GM20431 (cell line): ENCODE measurements around the gene EEF1A2.

Experiments used
- in situ Hi-C: fragments of 300-500 bp; cut with MseI, MboI; formaldehyde crosslinking; loops from one replicate; pipeline ENCODE4 v1.15.0; 2020; ENCODE audit warnings: low sequenced_read_pairs; ENCODE audit not compliant: unreplicated experiment

EEF1A2 gene

DNA sequence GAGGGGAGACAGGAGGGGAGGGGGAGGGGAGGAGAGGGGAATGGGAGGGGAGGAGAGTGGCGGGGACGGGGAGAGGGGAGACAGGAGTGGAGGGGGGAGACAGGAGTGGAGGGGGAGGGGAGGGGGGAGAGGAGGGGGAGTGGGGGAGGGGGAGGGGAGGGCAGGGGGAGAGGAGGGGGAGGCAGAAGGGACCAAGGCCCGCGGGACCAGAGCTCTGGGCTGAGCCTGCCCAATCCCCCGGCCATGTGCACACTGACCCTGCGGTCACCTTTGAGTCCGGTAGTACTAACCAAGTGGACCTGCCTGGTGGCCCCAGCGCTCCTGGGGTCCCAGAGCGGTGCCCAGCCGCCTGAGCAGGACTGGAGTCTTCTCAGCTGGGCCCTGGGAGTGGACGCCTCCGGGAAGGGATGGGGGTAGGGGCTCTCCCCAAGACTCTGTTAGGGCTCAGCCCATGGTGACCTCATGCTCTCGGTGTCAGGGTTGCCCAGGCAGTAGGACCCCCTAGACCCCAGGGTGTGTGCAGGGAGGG lies 26.0 kb downstream of the EEF1A2 start:
- in situ Hi-C loops = no loop called here

- in situ Hi-C loops = no loop called here
Measured at GRCh38 chr20:63471981-63472831, 26.7 kb downstream of the EEF1A2 start, which contains the start of gene KCNQ2. Gene KCNQ2, minus strand, starts transcription at chr20:63472655. Its CDS starts 192 bp downstream, at chr20:63472463.

- in situ Hi-C loops = no loop called here
Measured at GRCh38 chr20:63471717-63471980, 27.2 kb downstream of the EEF1A2 start.

GRCh38 chr20:63471002-63471716 lies 27.7 kb downstream of the EEF1A2 start:
- in situ Hi-C loops = no loop called here

DNA sequence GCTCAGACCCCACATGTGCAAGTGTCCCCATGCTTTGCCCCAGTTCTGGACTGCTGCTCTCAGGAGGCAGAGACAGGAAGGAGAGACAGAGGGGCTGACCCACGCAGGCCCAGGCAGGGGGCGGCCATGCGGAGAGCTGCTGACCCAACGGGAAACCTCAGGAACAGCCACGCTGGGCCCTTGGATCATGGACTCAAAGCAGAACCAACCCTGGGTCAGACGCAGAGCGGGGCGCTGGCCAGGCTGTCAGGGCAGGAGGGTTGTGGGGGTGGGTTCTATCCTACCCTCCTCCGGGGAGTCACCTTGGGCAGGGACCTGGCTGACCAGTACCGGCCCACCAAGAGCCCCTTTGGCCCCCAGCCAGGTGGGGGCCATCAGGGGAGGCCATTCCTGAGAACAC lies 28.5 kb downstream of the EEF1A2 start:
- in situ Hi-C loops = no loop called here

DNA sequence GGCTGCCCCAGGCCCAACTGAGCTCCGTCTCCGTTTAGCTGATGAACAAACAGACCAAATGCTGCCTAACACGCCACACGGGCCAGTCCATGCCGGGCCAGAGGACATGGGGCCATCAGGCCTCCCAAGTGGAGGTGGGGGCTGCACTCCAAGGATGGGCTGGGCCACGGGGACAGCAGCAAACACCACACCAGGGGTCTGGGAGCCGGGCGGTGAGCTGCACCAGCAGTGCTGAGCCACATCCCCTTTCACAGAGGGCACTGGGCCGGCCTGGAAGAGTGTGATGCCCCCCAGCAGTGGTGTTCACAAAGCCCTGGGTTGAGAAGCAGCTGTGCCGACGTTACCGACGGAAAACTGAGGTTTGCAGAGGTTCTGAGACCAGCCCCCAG lies 29.2 kb downstream of the EEF1A2 start:
- in situ Hi-C loops = no loop called here

GRCh38 chr20:63469019-63469712 lies 29.7 kb downstream of the EEF1A2 start:
- in situ Hi-C loops = no loop called here

DNA sequence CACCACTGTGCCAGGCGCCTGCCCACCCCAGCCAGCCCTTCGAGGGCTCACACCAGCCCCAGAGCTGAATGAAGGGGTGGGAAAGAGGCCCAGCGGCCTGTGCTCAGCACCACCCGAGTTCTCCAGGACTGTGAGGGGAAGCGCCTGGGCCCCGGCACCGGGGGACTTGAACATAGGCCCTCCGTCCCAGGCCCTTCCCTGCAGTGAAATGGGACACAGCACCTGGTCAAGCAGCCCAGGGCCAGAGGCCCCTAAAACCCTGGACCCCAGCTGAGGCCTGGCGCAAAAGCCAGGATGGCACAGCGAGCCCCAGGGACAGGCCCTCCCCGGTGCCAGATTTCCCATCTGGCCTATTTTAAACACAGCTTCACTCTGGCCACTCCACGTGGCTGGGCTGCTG lies 30.5 kb downstream of the EEF1A2 start:
- in situ Hi-C loops = no loop called here

DNA sequence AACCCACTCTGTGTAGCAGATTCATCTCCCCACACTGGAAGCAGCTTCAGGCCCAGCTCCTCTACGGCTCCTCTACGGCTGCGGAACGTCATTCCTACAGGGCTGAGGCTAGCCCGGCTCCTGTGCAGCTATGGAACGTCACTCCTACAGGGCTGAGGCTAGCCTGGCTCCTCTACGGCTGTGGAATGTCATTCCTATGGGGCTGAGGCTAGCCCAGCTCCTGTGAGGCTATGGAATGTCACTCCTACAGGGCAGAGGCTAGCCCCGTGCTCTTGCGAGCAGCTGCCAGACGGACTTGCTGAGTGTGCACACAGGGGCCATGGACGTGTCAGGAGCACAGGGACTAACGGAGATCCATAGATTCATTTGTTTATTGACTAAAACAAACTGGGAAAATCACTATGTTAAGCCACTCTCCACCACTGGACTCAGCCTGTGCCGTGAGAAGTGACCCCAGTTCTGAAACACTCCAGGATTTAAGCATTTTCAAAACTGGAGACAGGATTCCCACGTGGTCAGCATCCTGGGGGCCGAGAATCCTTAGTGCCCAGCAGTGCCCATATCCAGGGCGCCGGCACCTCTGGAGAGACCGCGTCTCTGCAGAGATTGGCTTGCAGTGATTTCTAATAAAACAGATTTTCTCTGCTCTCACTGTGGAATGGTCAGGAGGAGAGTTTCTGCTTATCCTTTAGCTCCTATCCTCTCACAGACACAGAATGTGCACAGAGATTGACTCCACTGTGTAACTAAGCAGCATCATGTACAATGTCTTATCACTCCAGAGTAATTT lies 31.4 kb downstream of the EEF1A2 start:
- in situ Hi-C loops = no loop called here

GRCh38 chr20:63466861-63467260 lies 32.0 kb downstream of the EEF1A2 start:
- in situ Hi-C loops = no loop called here

DNA sequence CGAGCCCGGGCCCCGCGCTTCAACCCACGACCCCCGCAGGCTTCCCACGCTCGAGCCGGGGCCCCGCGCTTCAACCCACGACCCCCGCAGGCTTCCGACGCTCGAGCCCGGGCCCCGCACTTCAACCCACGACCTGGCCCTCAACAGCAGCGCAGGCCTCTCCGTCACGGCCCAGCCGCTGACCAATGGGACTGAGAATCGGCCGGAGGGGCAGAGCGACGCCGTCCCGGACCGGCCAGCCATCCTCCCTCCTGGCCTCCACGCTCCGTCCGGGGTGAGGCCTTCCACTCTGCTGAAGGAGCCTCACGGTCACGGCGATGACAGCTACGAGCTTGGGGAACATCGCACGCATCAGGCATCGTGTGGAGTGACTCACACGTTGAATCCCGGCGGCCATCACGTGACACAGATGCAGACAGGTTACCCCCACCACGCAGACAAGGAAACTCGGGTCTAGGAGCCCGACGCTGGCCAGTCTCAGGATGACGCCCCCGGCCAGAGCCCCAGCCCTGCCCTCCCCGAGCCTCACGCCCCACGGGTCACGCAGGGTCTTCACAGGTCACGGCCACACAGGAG lies 32.5 kb downstream of the EEF1A2 start:
- in situ Hi-C loops = no loop called here

DNA sequence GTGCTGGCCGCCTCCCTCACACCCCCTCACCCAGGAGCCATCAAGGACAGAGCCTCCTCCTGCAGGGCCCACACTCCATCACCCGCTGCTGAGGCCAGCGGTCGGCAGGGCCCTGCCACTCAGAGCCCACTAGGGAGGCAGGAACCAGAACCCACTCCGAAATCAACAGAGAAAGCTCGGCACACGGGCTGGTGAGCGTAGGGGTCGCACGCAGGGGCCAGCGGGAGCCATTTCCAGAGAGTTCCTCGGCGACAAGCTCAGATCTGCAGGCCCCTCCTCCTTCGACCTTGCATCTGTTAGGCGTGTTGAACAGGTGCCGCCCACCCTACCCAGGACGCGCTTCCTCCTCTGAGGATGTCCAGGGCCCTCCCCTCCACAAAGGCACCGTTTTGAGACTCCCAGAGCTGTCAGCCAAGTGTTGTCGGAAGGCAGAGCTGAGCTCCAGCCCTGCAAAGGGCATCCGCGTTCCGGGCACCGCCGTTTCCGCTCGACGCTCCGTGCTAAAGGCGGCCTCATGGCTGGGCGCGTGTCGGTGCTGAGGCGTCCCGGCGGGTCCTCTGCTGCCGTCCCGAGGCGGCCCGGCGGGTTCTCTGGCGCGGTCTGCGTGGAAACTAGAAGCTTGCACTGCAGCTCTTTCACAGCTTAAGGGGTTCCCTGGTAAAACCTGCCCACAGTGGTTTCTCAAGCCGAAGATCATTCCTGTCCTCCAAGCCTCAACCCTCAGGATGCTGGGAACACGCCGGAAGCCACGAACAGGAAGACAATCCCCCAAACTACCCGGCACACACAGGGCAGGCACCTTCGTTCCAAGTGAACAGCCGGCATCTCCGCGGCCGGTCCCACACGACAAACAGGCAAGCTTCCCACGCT lies 33.3 kb downstream of the EEF1A2 start:
- in situ Hi-C loops = no loop called here

- in situ Hi-C loops = no loop called here
Measured at GRCh38 chr20:63464289-63464635, 34.6 kb downstream of the EEF1A2 start.

GRCh38 chr20:63463400-63464288 lies 35.2 kb downstream of the EEF1A2 start:
- in situ Hi-C loops = no loop called here

GRCh38 chr20:63462244-63462643 lies 36.6 kb downstream of the EEF1A2 start:
- in situ Hi-C loops = no loop called here

GRCh38 chr20:63461104-63461763 lies 37.6 kb downstream of the EEF1A2 start:
- in situ Hi-C loops = no loop called here

DNA sequence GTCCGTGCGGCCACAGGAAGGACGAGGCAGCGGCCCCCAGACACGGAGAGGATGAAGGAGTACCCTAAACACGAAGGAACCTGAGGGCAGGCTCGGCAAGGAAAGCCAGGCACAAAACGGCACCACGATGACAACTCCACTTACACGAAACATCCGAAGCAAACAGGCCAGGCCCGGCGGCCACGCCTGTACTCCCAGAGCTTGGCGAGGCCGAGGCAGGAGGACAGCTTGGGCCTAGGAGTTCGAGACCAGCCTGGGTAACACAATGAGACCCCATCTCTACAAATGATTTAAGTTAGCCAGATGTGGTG lies 39.9 kb downstream of the EEF1A2 start:
- in situ Hi-C loops = no loop called here
